ENCODE data around the gene MEI4.

Gene MEI4

GRCh38 chr6:77876300-77876699 lies 223.5 kb downstream of the MEI4 start:
- Histone ChIP-seq H3K4me3 (no peak overlapping the region), H3K27ac (no peak overlapping the region)
- DNase-seq (ENCODE audit: low spot score) = no peak
- no peak for TF ChIP-seq CTCF (IDR thresholded peaks at IDR 0.05)

- no peak for DNase-seq (ENCODE audit: low spot score)
- Histone ChIP-seq H3K27ac (no peak overlapping the region), H3K4me3 (no peak overlapping the region)
- TF ChIP-seq CTCF (IDR thresholded peaks at IDR 0.05) = no peak
Observed at GRCh38 chr6:77879527-77879926, 226.7 kb downstream of the MEI4 start.

GRCh38 chr6:77880501-77880900 lies 227.7 kb downstream of the MEI4 start:
- no peak overlapping the region for H3K27ac ChIP-seq
- DNase-seq (ENCODE audit: low spot score) = no peak
- H3K4me3 ChIP-seq = no peak overlapping the region
- TF ChIP-seq CTCF (IDR thresholded peaks at IDR 0.05) = no peak

- Histone ChIP-seq H3K27ac (no peak overlapping the region), H3K4me3 (no peak overlapping the region)
- no peak for TF ChIP-seq CTCF (IDR thresholded peaks at IDR 0.05)
- DNase-seq (ENCODE audit: low spot score) = no peak
Observed at GRCh38 chr6:77883851-77884250, 231.0 kb downstream of the MEI4 start.

GRCh38 chr6:77893391-77893790 lies 240.6 kb downstream of the MEI4 start:
- Histone ChIP-seq H3K27ac (no peak overlapping the region), H3K4me3 (no peak overlapping the region)
- DNase-seq (ENCODE audit: low spot score) = no peak
- no peak for TF ChIP-seq CTCF (IDR thresholded peaks at IDR 0.05)

GRCh38 chr6:77906070-77906469 lies 253.2 kb downstream of the MEI4 start:
- DNase-seq (ENCODE audit: low spot score) = no peak
- no peak overlapping the region for H3K4me3 ChIP-seq
- TF ChIP-seq CTCF (IDR thresholded peaks at IDR 0.05) = no peak
- no peak overlapping the region for H3K27ac ChIP-seq

GRCh38 chr6:77910826-77911225 lies 258.0 kb downstream of the MEI4 start:
- no peak overlapping the region for H3K27ac ChIP-seq
- DNase-seq (ENCODE audit: low spot score) = no peak
- no peak overlapping the region for H3K4me3 ChIP-seq
- no peak for TF ChIP-seq CTCF (IDR thresholded peaks at IDR 0.05)

Measured in coronary artery (tissue), 2 donors.